Stimulated activated CD8-positive, alpha-beta memory T cell treated with anti-CD3 and anti-CD28 coated beads, Interleukin-12 subunit alpha, Interleukin-12 subunit beta, amount 100 ng/mL, for 24 hours (primary cell): ENCODE measurements around the gene GALR2.

Experiments
- DNase-seq: peaks from one replicate; pipeline ENCODE4 v3.0.0-alpha.2; 2020; ENCODE audit errors: extremely low read depth

The GALR2 gene

DNA sequence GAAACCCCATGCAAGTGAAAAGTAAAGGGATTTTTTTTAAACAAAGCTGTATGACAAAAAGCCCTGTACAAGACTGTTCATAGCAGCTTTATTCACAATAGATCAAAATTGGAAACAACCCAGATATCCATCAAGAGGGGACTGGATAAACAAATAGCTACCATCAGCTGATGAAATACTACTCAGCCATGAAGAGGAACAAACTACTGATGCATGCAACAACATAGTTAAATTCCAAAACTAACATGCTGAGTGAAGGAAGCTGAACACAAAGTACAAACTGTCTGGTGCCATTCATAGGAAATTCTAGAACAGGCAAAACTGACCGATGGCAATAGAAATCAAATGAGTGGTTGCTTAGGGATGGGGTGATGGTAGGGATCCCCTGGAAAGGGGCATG is 51.3 kb downstream of the GALR2 start:
- DNase-seq, result no peak
